HG02610 (cell line): ENCODE data around the gene ARHGEF39.

Experiments used
- ATAC-seq: cut with Tn5 transposase; IDR thresholded peaks from one replicate; pipeline ENCODE4 v1.9.1; 2021; ENCODE audit warnings: mild to moderate bottlenecking, moderate library complexity; ENCODE audit not compliant: unreplicated experiment

ARHGEF39 gene

DNA sequence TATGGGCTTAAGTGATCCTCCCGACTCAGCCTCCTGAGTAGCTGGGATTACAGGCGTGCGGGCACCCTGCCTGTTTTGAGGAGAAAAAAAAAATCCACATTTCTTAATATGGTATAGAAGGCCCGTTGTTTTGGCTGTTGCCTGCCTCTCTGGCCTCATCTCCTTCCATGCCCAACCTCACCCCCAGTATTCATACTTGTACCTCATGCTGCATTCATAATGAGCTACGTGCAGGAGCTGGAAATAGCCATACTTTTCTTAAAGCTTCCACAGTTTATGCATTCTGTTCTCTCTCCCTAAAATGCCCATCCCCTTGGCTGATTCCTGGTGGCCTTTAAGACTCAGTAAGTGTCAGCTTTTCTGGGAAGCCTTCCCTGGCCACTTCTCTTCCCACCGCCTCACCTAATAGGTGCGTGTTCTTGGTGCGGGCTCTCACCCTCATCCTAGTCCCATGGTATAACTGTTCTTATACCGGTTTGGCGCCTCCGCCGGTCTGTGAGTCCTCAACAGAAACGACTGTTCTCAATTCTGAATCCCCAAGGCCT lies 26.8 kb upstream of the ARHGEF39 start:
- ATAC-seq, result no peak

- no peak for ATAC-seq
These were observed 26.3 kb upstream of the ARHGEF39 start for GRCh38 chr9:35691334-35691650.

DNA sequence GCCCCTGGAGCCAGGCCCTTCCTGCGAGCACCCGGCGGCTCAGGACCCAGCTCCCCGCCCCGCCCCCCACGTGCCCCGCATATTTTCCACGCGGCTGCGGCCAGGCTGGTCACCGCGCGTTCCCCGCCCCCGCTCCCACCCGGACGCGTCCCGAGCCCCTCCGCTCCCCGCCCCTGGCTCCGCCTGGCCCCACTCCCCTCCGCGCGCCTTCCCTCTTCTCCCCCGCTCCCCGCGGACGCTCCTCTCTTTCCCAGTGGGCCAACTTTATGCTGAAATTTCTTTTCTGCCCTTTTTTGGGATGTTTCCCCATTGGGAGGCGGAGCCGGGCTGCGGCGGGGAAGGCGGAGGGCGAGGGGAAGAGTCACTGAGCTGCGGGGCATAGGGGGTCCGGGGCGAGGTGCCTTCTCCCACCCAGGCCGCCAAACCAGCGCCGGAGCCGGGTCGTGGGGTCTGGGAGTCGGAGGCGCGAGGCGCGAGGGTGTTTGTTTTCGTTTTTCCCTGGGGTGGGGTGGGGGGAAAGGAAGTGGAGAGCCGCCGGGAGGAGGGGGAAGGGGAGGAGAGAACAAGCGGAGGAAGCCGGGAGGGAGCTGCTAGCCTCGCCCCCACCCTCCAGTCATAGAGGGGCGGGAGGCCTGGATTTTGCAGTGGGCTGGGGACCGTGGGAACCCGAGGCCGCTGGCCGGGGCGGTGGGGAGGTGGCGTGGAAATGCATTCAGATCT lies 25.8 kb upstream of the ARHGEF39 start:
- ATAC-seq, result no peak

DNA sequence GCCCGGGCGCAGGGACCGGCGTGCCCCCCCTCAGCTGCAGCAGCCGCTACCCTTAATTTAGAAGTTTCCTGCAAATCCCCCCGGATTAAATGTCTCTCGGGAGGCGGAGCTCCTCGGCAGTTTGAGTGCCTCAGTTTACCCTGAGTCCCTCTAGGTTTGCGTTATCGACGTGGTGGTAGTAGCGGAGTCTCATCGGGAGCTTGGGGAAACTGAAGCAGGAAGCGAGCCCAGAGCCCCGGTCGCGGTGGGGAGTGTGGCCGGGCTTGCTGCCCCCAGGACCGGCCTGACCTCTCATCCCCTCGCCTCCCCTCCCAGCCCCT lies 25.3 kb upstream of the ARHGEF39 start:
- ATAC-seq, result no peak

- no peak for ATAC-seq
These were observed 24.7 kb upstream of the ARHGEF39 start, which contains the start of gene TPM2 for GRCh38 chr9:35689542-35690293. Gene TPM2, minus strand, starts transcription at chr9:35689925. Its CDS starts 108 bp downstream, at chr9:35689817.

- ATAC-seq, result no peak
These were observed 23.9 kb upstream of the ARHGEF39 start for GRCh38 chr9:35688558-35689541.

GRCh38 chr9:35687972-35688557 lies 23.1 kb upstream of the ARHGEF39 start:
- ATAC-seq, result no peak

GRCh38 chr9:35687306-35687705 lies 22.3 kb upstream of the ARHGEF39 start:
- no peak for ATAC-seq

DNA sequence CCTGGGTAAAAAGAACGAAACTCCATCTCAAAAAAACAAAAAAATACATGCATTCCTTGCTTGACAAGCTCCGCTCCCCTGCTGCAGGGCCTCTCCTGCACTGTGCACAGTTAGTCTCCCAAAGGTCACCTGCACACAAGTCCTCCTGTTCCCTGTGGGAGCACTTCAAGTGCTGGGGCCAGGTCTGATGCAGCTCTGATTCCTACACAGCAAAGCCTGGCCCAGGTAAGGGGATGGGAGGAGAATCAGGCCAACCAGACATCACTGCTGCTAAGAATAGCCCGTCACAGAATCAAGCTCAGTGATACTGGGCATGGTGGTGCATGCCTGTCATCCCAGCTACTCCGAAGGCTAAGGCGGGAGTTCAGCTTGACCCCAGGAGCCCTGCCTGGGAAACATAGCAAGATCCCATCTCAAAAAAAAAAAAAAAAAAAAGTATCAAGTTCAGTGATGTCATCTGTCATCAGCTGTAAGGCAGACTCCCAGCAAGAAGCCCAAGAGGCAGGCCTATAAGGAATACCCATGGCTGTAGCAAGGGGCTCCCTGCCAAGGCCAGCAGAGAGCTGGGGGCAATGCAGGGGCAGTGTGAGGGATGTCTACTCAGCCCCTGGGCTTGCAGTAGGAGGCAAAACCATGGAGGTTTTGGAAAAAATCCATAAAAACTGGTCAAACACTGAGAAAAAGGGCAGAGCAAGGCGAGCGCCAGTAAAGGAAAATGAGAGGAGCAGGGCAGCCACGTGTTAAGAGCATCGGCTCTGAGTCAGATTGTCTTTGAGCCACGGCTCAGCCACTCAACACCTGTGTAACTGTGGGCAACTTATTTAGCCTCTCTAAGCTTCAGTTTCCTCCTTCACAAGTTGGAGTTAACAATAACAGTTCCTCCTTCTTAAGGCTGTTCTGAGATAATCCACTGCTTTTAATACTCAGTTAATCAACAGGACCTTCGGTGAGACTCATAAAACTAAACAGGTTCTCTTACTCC lies 21.5 kb upstream of the ARHGEF39 start:
- ATAC-seq, result no peak

- no peak for ATAC-seq
These were observed 20.5 kb upstream of the ARHGEF39 start for GRCh38 chr9:35685506-35685905.

- no peak for ATAC-seq
These were observed 19.9 kb upstream of the ARHGEF39 start for GRCh38 chr9:35684921-35685320.

- ATAC-seq, result no peak
These were observed 18.3 kb upstream of the ARHGEF39 start for GRCh38 chr9:35683323-35683722.

GRCh38 chr9:35682520-35683315 lies 17.7 kb upstream of the ARHGEF39 start:
- ATAC-seq, result no peak

- ATAC-seq, result no peak
These were observed 17.1 kb upstream of the ARHGEF39 start for GRCh38 chr9:35682051-35682450.

GRCh38 chr9:35681341-35682002 lies 16.5 kb upstream of the ARHGEF39 start:
- ATAC-seq, result no peak

DNA sequence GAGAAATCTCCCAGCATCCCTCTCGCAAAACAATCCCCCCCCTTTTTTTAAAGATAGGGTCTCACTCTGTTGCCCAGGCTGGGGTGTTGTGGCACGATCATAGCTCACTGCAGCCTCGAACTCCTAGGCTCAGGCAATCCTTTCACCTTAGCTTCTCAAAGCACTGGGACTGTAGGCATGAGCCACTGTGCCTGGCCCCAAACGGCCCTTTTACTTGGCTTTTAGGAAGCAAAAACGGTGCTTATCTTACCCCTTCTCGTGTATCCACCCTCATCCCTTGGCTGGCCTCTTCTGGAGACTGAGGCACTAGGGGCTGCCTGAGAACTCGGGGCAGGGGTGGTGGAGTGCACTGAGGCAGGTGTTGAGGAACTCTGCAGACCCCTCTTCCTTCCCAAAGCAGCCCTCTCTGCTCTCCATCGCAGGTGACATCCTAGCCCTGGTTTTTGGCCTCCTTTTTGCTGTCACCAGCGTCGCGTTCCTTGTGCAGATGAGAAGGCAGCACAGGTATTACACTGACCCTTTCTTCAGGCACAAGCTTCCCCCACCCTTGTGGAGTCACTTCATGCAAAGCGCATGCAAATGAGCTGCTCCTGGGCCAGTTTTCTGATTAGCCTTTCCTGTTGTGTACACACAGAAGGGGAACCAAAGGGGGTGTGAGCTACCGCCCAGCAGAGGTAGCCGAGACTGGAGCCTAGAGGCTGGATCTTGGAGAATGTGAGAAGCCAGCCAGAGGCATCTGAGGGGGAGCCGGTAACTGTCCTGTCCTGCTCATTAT lies 15.5 kb upstream of the ARHGEF39 start:
- no peak for ATAC-seq

DNA sequence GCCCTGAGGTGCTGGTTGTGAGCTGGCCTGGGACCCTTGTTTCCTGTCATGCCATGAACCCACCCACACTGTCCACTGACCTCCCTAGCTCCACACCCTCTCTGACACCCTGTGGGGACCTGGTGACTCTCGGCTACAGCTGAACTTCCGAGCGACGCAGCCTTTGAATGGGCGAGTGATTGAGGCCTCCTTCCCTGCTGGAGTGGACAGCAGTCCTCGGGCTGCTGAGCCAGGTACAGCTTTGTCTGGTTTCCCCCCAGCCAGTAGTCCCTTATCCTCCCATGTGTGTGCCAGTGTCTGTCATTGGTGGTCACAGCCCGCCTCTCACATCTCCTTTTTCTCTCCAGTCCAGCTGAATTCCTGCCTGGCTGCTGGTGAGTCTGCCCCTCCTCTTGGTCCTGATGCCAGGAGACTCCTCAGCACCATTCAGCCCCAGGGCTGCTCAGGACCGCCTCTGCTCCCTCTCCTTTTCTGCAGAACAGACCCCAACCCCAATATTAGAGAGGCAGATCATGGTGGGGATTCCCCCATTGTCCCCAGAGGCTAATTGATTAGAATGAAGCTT lies 14.9 kb upstream of the ARHGEF39 start:
- no peak for ATAC-seq
